DND-41 (cell line): Measurements from ENCODE around the gene TRERF1.
"Not testable (repeated sequence)": the region's sequence is repeated elsewhere in the genome, so short reads cannot be mapped to it uniquely, and the experiment has no call there.

ENCODE experiments used
- ATAC-seq: fragments of 200-7000 bp; cut with Tn5 transposase; 3 replicates; pipeline ENCODE4 v1.9.1; 2021; ENCODE audit warnings: low read depth; ENCODE audit not compliant: insufficient read depth
- DNase-seq: peaks from one replicate; pipeline ENCODE4 v3.0.0-alpha.2; 2020
- H2AFZ ChIP-seq: 2 replicates; pipeline ENCODE4 v1.6.0; 2012; ENCODE audit warnings: low read depth, low read length
- H3K27ac ChIP-seq: 2 replicates; pipeline ENCODE4 v1.5.1; 2012; ENCODE audit warnings: low read length, inconsistent platforms
- H3K27me3 ChIP-seq: fragments of 200-600 bp; sonication (generic); 2 replicates; pipeline ENCODE4 v1.6.0; 2012; ENCODE audit warnings: low read length, mild to moderate bottlenecking, inconsistent platforms; ENCODE audit not compliant: insufficient read depth, poor library complexity
- H3K36me3 ChIP-seq: 2 replicates; pipeline ENCODE4 v1.5.1; 2012; ENCODE audit warnings: low read length, inconsistent platforms; ENCODE audit not compliant: insufficient read depth
- H3K4me1 ChIP-seq: 2 replicates; pipeline ENCODE4 v1.5.1; 2012; ENCODE audit warnings: mild to moderate bottlenecking, low read length; ENCODE audit not compliant: insufficient read depth
- H3K4me2 ChIP-seq: 2 replicates; pipeline ENCODE4 v1.6.0; 2012; ENCODE audit warnings: mild to moderate bottlenecking, moderate library complexity, low read length, inconsistent platforms; ENCODE audit not compliant: insufficient read depth
- H3K4me3 ChIP-seq, 2 experiments: fragments of 200-600 bp in 1 of 2; shearing (Covaris generic) in 1 of 2; 2 replicates each; pipeline ENCODE4 v1.5.1; 2012 to 2016; ENCODE audit warnings: inconsistent platforms in 2 of 2, low read length in 2 of 2, mild to moderate bottlenecking in 2 of 2, low read depth in 1 of 2, moderate library complexity in 1 of 2
- H3K79me2 ChIP-seq: 2 replicates; pipeline ENCODE4 v1.6.0; 2012; ENCODE audit warnings: low read length, inconsistent platforms; ENCODE audit not compliant: insufficient read depth
- H3K9ac ChIP-seq: 2 replicates; pipeline ENCODE4 v1.6.0; 2012; ENCODE audit warnings: low read depth, mild to moderate bottlenecking, inconsistent platforms, low read length, moderate library complexity
- H3K9me3 ChIP-seq: 2 replicates; pipeline ENCODE4 v1.5.1; 2012; ENCODE audit warnings: low read length, moderate library complexity, mild to moderate bottlenecking, inconsistent platforms; ENCODE audit not compliant: insufficient read depth, severe bottlenecking
- H4K20me1 ChIP-seq: 2 replicates; pipeline ENCODE4 v1.6.0; 2012; ENCODE audit warnings: low read length; ENCODE audit not compliant: insufficient read depth
- EZH2 ChIP-seq: IDR thresholded peaks from 3 replicates; pipeline ENCODE4 v1.6.1; 2012; ENCODE audit warnings: borderline replicate concordance, low read depth, mild to moderate bottlenecking, moderate library complexity, low read length, inconsistent platforms; ENCODE audit not compliant: severe bottlenecking
- TF ChIP-seq, protein P1 (sequence below): IDR thresholded peaks from 2 replicates; pipeline ENCODE4 v1.5.1; 2012; ENCODE audit warnings: borderline replicate concordance, low read length, moderate library complexity, mild to moderate bottlenecking; ENCODE audit not compliant: poor library complexity, severe bottlenecking; ENCODE audit errors: extremely low read depth

TRERF1 gene

DNA sequence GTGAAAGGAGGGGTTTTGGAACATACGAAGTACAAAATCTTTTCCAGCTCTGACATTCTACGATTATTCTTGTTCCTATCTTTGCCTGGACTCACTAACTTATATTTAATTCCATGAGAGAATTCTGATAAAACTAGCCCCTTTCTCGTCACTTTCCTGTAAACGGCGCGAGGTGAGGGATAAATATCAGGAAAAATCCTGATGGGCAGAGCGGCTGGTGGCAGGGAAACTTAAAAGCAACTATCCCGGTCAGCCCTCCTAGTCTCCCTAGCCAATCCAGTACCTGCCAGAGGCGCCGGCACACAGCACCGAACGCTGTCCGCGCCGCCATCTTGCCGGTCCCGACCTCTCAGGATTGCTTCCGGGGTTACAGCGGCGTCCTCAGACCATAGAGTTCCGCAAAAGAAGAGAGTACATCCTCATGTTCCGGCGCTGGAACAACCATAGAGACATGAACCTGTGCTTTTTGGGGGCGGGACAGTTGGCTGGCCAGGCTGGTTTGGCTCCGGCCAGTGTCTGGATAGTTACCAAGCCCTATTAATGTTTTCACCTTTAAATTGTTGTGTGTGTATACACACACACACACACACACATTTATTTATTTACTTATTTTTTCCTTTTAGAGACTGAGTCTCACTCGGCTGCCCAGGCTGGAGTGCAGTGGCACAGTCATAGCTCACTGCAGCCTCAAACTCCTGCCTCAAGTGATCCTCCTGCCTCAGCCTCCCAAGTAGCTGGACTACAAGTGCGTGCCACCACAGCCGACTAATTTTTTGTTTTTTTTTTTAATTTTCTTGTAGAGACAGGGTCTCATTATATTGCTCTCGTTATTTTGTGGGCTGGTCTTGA is 234.0 kb downstream of the TRERF1 start, which contains the start of gene MRPS10:
TSS of gene MRPS10 (minus strand) at position 343 of the 849 bp plus-strand sequence. CDS start at position 331, 12 bp downstream.
- ATAC-seq (peak; percentile 98), DNase-seq (peak; percentile 94)
- Histone ChIP-seq H2AFZ (peak within 1 kb of the TSS; percentile 97), H3K4me2 (peak within 1 kb of the TSS; percentile 80), H3K9ac (peak within 1 kb of the TSS; percentile 89), H4K20me1 (no peaks in the 10 kb centered on the region), H3K27ac (peak within 1 kb of the TSS; percentile 90), H3K4me3 (peak within 1 kb of the TSS; percentile 94 to 98), H3K27me3 (no peaks in the 10 kb centered on the region), H3K36me3 (peaks cover 16% of the 10 kb centered on the region), H3K9me3 (no peaks in the 10 kb centered on the region), H3K4me1 (peaks cover 31% of the 10 kb centered on the region), H3K79me2 (peaks cover 39% of the 10 kb centered on the region)
- no peak for TF ChIP-seq EZH2
- TF ChIP-seq, protein P1, sequence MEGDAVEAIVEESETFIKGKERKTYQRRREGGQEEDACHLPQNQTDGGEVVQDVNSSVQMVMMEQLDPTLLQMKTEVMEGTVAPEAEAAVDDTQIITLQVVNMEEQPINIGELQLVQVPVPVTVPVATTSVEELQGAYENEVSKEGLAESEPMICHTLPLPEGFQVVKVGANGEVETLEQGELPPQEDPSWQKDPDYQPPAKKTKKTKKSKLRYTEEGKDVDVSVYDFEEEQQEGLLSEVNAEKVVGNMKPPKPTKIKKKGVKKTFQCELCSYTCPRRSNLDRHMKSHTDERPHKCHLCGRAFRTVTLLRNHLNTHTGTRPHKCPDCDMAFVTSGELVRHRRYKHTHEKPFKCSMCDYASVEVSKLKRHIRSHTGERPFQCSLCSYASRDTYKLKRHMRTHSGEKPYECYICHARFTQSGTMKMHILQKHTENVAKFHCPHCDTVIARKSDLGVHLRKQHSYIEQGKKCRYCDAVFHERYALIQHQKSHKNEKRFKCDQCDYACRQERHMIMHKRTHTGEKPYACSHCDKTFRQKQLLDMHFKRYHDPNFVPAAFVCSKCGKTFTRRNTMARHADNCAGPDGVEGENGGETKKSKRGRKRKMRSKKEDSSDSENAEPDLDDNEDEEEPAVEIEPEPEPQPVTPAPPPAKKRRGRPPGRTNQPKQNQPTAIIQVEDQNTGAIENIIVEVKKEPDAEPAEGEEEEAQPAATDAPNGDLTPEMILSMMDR = no peak

- peaks cover 31% of the 10 kb centered on the region for H3K4me1 ChIP-seq
- peak overlapping the region; percentile 80 for H3K4me2 ChIP-seq
- DNase-seq (peak; percentile 18), ATAC-seq (0 out of 3 replicates have a peak, but pooled peaks have one; percentile 3)
- peak overlapping the region; percentile 94 to 98 for H3K4me3 ChIP-seq
- H3K27me3 ChIP-seq = no peaks in the 10 kb centered on the region
- peaks cover 22% of the 10 kb centered on the region for H3K36me3 ChIP-seq
- peak overlapping the region; percentile 97 for H2AFZ ChIP-seq
- H3K79me2 ChIP-seq = peaks cover 39% of the 10 kb centered on the region
- H3K9ac ChIP-seq = peak overlapping the region; percentile 89
- no peaks in the 10 kb centered on the region for H4K20me1 ChIP-seq
- no peak for TF ChIP-seq EZH2
- TF ChIP-seq, protein P1 = no peak
- H3K9me3 ChIP-seq = no peaks in the 10 kb centered on the region
- H3K27ac ChIP-seq = peak overlapping the region; percentile 90
These were observed 234.6 kb downstream of the TRERF1 start for GRCh38 chr6:42217157-42217518.

DNA sequence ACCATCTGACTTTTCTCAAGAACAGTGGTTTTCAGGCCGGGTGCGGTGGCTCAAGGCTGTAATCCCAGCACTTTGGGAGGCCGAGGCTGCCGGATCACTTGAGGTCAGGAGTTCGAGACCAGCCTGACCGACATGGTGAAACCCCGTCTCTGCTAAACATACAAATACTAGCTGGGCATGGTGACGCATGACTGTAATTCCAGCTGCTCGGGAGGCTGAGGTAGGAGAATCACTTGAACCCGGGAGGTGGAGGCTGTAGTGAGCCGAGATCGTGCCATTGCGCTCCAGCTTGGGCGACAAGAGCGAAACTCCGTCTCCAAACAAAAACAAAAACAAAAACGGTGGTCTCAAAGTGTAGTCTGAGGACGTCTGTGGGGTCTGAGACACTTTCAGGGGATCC is 235.2 kb downstream of the TRERF1 start:
- peak overlapping the region; percentile 89 for H3K9ac ChIP-seq
- peaks cover 41% of the 10 kb centered on the region for H3K79me2 ChIP-seq
- H3K4me3 ChIP-seq = peak overlapping the region; percentile 94 to 98; a peak in 3 of 4 replicates

DNA sequence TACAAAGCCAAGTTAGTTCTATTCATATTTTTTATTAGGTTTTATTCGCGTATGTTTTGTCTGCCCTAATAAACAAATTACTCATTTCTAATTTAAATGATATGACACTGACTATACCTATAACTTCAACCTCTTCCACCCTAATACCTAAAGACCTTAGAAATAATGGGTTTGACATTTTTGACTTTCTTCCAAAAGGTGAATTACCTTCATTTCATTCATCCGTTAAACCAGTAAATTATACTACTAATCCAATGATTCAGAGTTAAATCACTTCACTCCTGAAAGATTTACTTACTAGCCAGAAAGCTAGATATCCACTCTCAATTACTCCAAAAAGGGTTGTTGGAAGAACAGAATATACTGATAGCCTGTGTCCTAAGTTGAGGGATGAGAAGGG is 239.3 kb downstream of the TRERF1 start:
- H3K9ac ChIP-seq = no peak overlapping the region
- no peak overlapping the region for H3K4me2 ChIP-seq
- H2AFZ ChIP-seq = no peak overlapping the region
- no peak overlapping the region for H3K4me3 ChIP-seq
- no peak for DNase-seq
- no peak for ATAC-seq
- no peaks in the 10 kb centered on the region for H3K27me3 ChIP-seq
- H3K36me3 ChIP-seq = peaks cover 64% of the 10 kb centered on the region
- TF ChIP-seq EZH2 = no peak
- TF ChIP-seq, protein P1 = no peak
- H3K9me3 ChIP-seq = no peaks in the 10 kb centered on the region
- H3K4me1 ChIP-seq = peaks cover 25% of the 10 kb centered on the region
- no peak overlapping the region for H3K27ac ChIP-seq
- no peaks in the 10 kb centered on the region for H4K20me1 ChIP-seq
- H3K79me2 ChIP-seq = peaks cover 39% of the 10 kb centered on the region

More for the DNA sequence above, 235.2 kb downstream of the TRERF1 start:
- DNase-seq, H4K20me1 ChIP-seq, ATAC-seq, H3K27me3 ChIP-seq, H3K9me3 ChIP-seq, H3K27ac ChIP-seq, H2AFZ ChIP-seq: not testable (repeated sequence)
- Histone ChIP-seq H3K4me1 (peaks cover 31% of the 10 kb centered on the region), H3K36me3 (peaks cover 29% of the 10 kb centered on the region), H3K4me2 (peak overlapping the region; percentile 80)
